ENCODE measurements around the gene PSAT1. TPM values are rescaled to one million over a fixed set of nuclear protein-coding genes. Genes with fewer than 3 reads are reported as not detected.

PSAT1 gene
- total and polyA plus RNA-seq, 2 of the 4 experiments (the other 2 are of a cell fraction) = 77.2 to 88.4 TPM

- no peak overlapping the region for H2AK9ac ChIP-seq (replicated peaks; ENCODE audit: low read depth, low read length, poor library complexity)
- WGBS, 2 experiments (ENCODE audit: extremely low coverage in 2 of 2, insufficient read length in 1 of 2) = 0% methylated on average over 3 of the region's 8 CpGs; no CpG with 5 or more reads in 1 of the 2 experiments
These were observed 72.8 kb downstream of the PSAT1 start for GRCh38 chr9:78369639-78370219.

More at GRCh38 chr9:78369639-78370219, 72.8 kb downstream of the PSAT1 start:
- Histone ChIP-seq H4K5ac (ENCODE audit: low read depth, low read length) (no peak overlapping the region), H3K23ac (ENCODE audit: low read depth, low read length) (no peak overlapping the region), H3K79me1 (ENCODE audit: low read depth in 1 of 2, low read length in 2 of 2) (no peaks in the 10 kb centered on the region), H2BK15ac (ENCODE audit: low read depth, low read length) (no peak overlapping the region), H2BK20ac (ENCODE audit: low read depth, low read length) (no peak overlapping the region), H2AFZ (replicated peaks; ENCODE audit: low read length, poor library complexity) (no peak overlapping the region), H2BK120ac (ENCODE audit: low read depth, low read length) (no peak overlapping the region), H4K91ac (ENCODE audit: insufficient read depth, low read depth, low read length) (no peak overlapping the region), H2BK5ac (ENCODE audit: low read depth, low read length, poor library complexity, severe bottlenecking) (no peak overlapping the region), H4K20me1 (ENCODE audit: insufficient read depth, low read length) (no peaks in the 10 kb centered on the region), H3K4me2 (ENCODE audit: low read depth, low read length) (no peak overlapping the region), H3K14ac (replicated peaks; ENCODE audit: low read depth, low read length) (no peak overlapping the region), H3K27me3 (ENCODE audit: control insufficient read depth, insufficient read depth, low read length) (peaks cover 10% of the 10 kb centered on the region), H2AK5ac (ENCODE audit: low read depth, low read length) (no peak overlapping the region), H3K4me3 (ENCODE audit: insufficient read depth, low read depth, low read length) (no peak overlapping the region), H3K9me3 (ENCODE audit: control insufficient read depth, insufficient read depth, low read length) (no peaks in the 10 kb centered on the region), H3K36me3 (ENCODE audit: control insufficient read depth, insufficient read depth, low read length) (no peaks in the 10 kb centered on the region), H3K27ac (ENCODE audit: insufficient read depth, low read length) (no peak overlapping the region), H3K9me1 (ENCODE audit: insufficient read depth, low read length) (no peaks in the 10 kb centered on the region), H3K56ac (ENCODE audit: extremely low read depth, insufficient read depth, low read length) (no peak overlapping the region), H4K8ac (ENCODE audit: low read depth in 2 of 2, low read length in 2 of 2) (no peak overlapping the region), H3K4me1 (ENCODE audit: control insufficient read depth, insufficient read depth, low read length) (no peaks in the 10 kb centered on the region), H3K4ac (ENCODE audit: low read depth, low read length) (no peak overlapping the region), H3K18ac (ENCODE audit: low read depth, low read length) (no peak overlapping the region), H3K9ac (ENCODE audit: low read depth, low read length) (no peak overlapping the region)
- in situ Hi-C loops (cut with MboI; ENCODE audit: low sequenced_read_pairs) (no loop called here), dilution Hi-C loops (cut with HindIII; ENCODE audit: low sequenced_read_pairs, unreplicated experiment) (no loop called here), intact Hi-C loops (cut with micrococcal nuclease) (loop anchor here (1.0 to 10.0 kb wide), 2 partner anchors 108 to 1205 kb away; partner anchors contain the start of gene TLE4)
- peak; percentile 69 for DNase-seq
- CTCF ChIA-PET = interaction anchor here (0.6 to 2.4 kb wide), 8 partner anchors 9 to 363 kb away, joined by 3 to 7 read pairs (median 3); no protein-coding TSS in a partner anchor
- ATAC-seq (ENCODE audit: low read depth) = peak; percentile 91
- POLR2A ChIA-PET (ENCODE audit: unreplicated experiment) = no interaction called here
- TF ChIP-seq FOS (IDR thresholded peaks at IDR 0.05; ENCODE audit: low read depth, low read length) (no peak), RAD21 (IDR thresholded peaks at IDR 0.05; ENCODE audit: low read length) (peak; percentile 47), CTCF (conservative IDR thresholded peaks at IDR 0.05; ENCODE audit: low read depth, low read length) (peak; percentile 72), SMC3 (IDR thresholded peaks at IDR 0.05; ENCODE audit: low read depth, low read length) (peak; percentile 40)
- BruUV-seq (replicated peaks) = no TSS peak

All from IMR-90 (cell line).